ENCODE measurements around the gene POFUT2.

Gene POFUT2

DNA sequence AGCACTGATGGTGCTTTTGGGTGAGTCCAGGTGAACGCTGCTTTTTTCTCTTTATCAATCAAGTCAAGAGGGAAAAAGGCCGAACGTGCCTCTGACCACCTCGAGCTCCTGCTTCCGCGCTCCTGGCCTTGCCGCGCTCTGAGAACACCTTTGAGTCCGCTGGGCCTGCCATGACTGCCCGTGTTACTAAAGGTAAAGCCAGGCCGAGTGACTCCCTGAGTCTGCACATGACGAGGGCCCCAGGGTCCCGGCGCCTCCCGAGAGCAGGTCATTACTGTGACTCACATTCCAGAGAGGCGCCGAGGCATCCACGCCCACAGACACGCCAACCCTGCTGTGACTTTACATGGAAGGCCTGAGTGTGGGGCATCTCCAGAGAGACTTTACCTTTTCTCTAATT is 11.1 kb downstream of the POFUT2 start:
- H3K27me3 ChIP-seq (ENCODE audit: control insufficient read depth, insufficient read depth, low read length), result no peaks in the 10 kb centered on the region
- H3K27ac ChIP-seq (ENCODE audit: low read length), result no peak overlapping the region
- no peak overlapping the region for H3K9ac ChIP-seq (ENCODE audit: low read length)
- H3K4me3 ChIP-seq (ENCODE audit: low read length), result no peak overlapping the region
- peaks cover 65% of the 10 kb centered on the region for H3K36me3 ChIP-seq (ENCODE audit: control insufficient read depth, low read depth, low read length)
- H3K4me1 ChIP-seq (ENCODE audit: control insufficient read depth, low read depth, low read length), result no peaks in the 10 kb centered on the region
- no peaks in the 10 kb centered on the region for H3K9me3 ChIP-seq (ENCODE audit: control insufficient read depth, low read depth, low read length)

DNA sequence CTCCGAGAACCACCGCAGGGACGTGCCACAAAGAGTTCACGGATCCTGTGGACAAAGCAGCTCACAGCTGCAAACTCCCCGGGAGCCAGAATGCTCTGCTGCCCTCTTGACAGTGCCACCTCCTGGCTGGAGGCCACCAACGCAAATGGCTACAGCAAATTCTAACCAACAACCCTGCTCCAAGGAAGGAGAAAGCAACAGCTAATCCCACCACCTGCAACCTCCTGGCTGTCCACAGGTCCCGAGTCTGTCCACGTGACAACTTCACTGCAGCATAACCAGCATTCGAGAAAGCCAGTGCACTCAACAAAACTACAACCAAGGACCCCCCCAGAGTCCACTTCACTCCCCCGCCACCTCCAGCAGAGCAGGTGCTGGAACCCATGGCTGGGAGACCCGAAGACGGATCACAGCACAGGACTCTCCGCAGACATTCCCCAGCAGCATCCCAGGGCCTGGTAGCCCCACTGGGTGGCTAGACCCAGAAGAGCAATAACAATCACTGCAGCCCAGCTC is 17.3 kb downstream of the POFUT2 start:
- no peaks in the 10 kb centered on the region for H3K9me3 ChIP-seq (ENCODE audit: control insufficient read depth, low read depth, low read length)
- no peak overlapping the region for H3K9ac ChIP-seq (ENCODE audit: low read length)
- no peaks in the 10 kb centered on the region for H3K27me3 ChIP-seq (ENCODE audit: control insufficient read depth, insufficient read depth, low read length)
- H3K4me1 ChIP-seq (ENCODE audit: control insufficient read depth, low read depth, low read length), result no peaks in the 10 kb centered on the region
- H3K27ac ChIP-seq (ENCODE audit: low read length), result no peak overlapping the region
- peaks cover 47% of the 10 kb centered on the region for H3K36me3 ChIP-seq (ENCODE audit: control insufficient read depth, low read depth, low read length)
- no peak overlapping the region for H3K4me3 ChIP-seq (ENCODE audit: low read length)

- H3K9me3 ChIP-seq (ENCODE audit: control insufficient read depth, low read depth, low read length), result no peaks in the 10 kb centered on the region
- H3K9ac ChIP-seq (ENCODE audit: low read length), result no peak overlapping the region
- H3K36me3 ChIP-seq (ENCODE audit: control insufficient read depth, low read depth, low read length), result peaks cover 46% of the 10 kb centered on the region
- no peaks in the 10 kb centered on the region for H3K27me3 ChIP-seq (ENCODE audit: control insufficient read depth, insufficient read depth, low read length)
- no peak overlapping the region for H3K27ac ChIP-seq (ENCODE audit: low read length)
- no peak overlapping the region for H3K4me3 ChIP-seq (ENCODE audit: low read length)
- no peaks in the 10 kb centered on the region for H3K4me1 ChIP-seq (ENCODE audit: control insufficient read depth, low read depth, low read length)
These were observed 17.8 kb downstream of the POFUT2 start for GRCh38 chr21:45269861-45270260.

GRCh38 chr21:45267390-45267760 is 20.3 kb downstream of the POFUT2 start:
- H3K27ac ChIP-seq (ENCODE audit: low read length), result no peak overlapping the region
- no peaks in the 10 kb centered on the region for H3K27me3 ChIP-seq (ENCODE audit: control insufficient read depth, insufficient read depth, low read length)
- no peaks in the 10 kb centered on the region for H3K9me3 ChIP-seq (ENCODE audit: control insufficient read depth, low read depth, low read length)
- no peak overlapping the region for H3K4me3 ChIP-seq (ENCODE audit: low read length)
- H3K36me3 ChIP-seq (ENCODE audit: control insufficient read depth, low read depth, low read length), result peaks cover 54% of the 10 kb centered on the region
- no peaks in the 10 kb centered on the region for H3K4me1 ChIP-seq (ENCODE audit: control insufficient read depth, low read depth, low read length)
- H3K9ac ChIP-seq (ENCODE audit: low read length), result no peak overlapping the region

DNA sequence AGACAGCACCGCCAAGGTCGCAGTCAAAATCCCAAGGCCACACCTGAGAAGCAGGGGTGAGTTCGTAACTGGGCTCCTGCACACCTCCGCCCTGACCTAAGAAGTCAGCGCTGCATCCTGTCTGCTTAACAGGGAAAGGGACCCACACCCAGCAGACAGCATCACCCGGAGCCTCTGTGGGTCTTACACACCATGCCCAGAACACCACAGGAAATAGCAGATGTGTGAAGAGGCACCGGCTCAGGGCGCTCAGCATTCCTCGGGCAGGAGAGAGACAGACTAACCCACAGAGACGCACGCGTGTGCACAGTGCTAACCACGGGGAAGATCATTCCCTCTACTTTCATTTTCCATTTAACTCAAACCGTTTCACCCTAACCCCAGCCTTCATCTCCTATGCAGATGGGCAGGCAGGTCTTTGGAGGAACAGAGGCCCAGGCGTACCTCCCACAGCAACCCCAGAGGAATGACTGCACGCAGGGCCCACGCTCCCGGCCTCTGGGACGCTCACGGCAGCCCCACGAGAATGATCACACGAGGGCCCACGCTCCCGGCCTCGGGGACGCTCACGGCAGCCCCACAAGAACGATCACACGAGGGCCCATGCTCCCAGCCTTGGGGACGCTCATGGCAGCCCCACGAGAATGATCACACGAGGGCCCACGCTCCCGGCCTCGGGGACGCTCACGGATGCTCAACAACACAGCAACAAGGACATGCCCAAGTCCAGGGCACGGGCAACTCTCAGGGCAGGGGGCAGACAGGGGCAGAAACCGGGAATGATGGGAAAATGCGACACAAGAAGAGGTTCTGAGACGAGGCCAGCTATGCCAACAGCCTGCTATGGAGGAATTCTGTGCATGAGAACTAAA is 20.9 kb downstream of the POFUT2 start:
- no peak overlapping the region for H3K9ac ChIP-seq (ENCODE audit: low read length)
- H3K4me3 ChIP-seq (ENCODE audit: low read length), result no peak overlapping the region
- H3K9me3 ChIP-seq (ENCODE audit: control insufficient read depth, low read depth, low read length), result no peaks in the 10 kb centered on the region
- H3K4me1 ChIP-seq (ENCODE audit: control insufficient read depth, low read depth, low read length), result no peaks in the 10 kb centered on the region
- no peaks in the 10 kb centered on the region for H3K27me3 ChIP-seq (ENCODE audit: control insufficient read depth, insufficient read depth, low read length)
- H3K27ac ChIP-seq (ENCODE audit: low read length), result no peak overlapping the region
- H3K36me3 ChIP-seq (ENCODE audit: control insufficient read depth, low read depth, low read length), result peaks cover 50% of the 10 kb centered on the region

DNA sequence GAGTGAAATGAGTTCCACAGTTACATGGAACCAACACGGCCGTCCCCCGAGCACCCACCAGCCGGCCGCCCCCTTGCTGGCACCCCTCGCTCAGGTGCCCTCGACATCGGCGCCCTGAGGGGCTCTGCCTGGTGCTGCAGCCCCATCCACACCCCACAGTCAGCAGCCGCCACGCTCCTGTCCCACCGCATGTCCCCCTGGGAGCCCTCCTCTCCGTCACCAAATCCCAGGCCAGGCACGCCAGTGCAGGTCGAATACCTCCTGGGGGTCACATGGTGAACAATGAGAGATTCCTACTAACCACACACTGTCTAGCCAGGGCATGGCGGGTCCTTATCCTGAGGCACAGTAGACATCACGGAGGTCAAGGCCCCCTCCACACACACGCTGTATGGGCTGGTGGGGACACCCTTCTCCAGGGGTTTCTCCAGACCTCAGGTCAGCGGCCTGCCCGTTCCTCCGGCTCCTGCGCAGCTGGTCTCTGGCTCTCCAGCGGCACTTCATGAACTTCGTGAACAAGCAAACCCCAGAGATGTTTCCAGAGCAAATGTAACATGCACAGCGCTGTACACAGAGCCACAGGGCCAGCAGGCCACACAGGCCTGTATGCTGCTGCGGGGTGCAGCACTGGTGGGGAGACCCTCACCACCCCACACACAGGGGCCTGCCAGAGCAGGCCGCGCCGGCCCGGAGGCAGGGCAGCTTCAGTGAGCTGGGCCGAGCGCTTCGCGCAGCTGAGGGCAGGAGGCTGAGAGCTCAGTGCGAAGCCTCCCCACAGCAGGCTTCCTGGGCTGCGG is 21.8 kb downstream of the POFUT2 start:
- Histone ChIP-seq H3K27me3 (ENCODE audit: control insufficient read depth, insufficient read depth, low read length) (no peaks in the 10 kb centered on the region), H3K9me3 (ENCODE audit: control insufficient read depth, low read depth, low read length) (no peaks in the 10 kb centered on the region), H3K9ac (ENCODE audit: low read length) (no peak overlapping the region), H3K4me1 (ENCODE audit: control insufficient read depth, low read depth, low read length) (no peaks in the 10 kb centered on the region), H3K36me3 (ENCODE audit: control insufficient read depth, low read depth, low read length) (peaks cover 49% of the 10 kb centered on the region), H3K27ac (ENCODE audit: low read length) (no peak overlapping the region), H3K4me3 (ENCODE audit: low read length) (no peak overlapping the region)

- Histone ChIP-seq H3K9me3 (ENCODE audit: control insufficient read depth, low read depth, low read length) (no peaks in the 10 kb centered on the region), H3K27me3 (ENCODE audit: control insufficient read depth, insufficient read depth, low read length) (no peaks in the 10 kb centered on the region), H3K9ac (ENCODE audit: low read length) (no peak overlapping the region), H3K4me1 (ENCODE audit: control insufficient read depth, low read depth, low read length) (no peaks in the 10 kb centered on the region), H3K36me3 (ENCODE audit: control insufficient read depth, low read depth, low read length) (peaks cover 48% of the 10 kb centered on the region), H3K27ac (ENCODE audit: low read length) (no peak overlapping the region), H3K4me3 (ENCODE audit: low read length) (no peak overlapping the region)
These were observed 22.7 kb downstream of the POFUT2 start for GRCh38 chr21:45264912-45265515.

GRCh38 chr21:45264146-45264911 is 23.4 kb downstream of the POFUT2 start:
- no peaks in the 10 kb centered on the region for H3K9me3 ChIP-seq (ENCODE audit: control insufficient read depth, low read depth, low read length)
- no peak overlapping the region for H3K9ac ChIP-seq (ENCODE audit: low read length)
- peaks cover 43% of the 10 kb centered on the region for H3K36me3 ChIP-seq (ENCODE audit: control insufficient read depth, low read depth, low read length)
- H3K27me3 ChIP-seq (ENCODE audit: control insufficient read depth, insufficient read depth, low read length), result no peaks in the 10 kb centered on the region
- H3K4me3 ChIP-seq (ENCODE audit: low read length), result no peak overlapping the region
- no peak overlapping the region for H3K27ac ChIP-seq (ENCODE audit: low read length)
- H3K4me1 ChIP-seq (ENCODE audit: control insufficient read depth, low read depth, low read length), result no peaks in the 10 kb centered on the region

DNA sequence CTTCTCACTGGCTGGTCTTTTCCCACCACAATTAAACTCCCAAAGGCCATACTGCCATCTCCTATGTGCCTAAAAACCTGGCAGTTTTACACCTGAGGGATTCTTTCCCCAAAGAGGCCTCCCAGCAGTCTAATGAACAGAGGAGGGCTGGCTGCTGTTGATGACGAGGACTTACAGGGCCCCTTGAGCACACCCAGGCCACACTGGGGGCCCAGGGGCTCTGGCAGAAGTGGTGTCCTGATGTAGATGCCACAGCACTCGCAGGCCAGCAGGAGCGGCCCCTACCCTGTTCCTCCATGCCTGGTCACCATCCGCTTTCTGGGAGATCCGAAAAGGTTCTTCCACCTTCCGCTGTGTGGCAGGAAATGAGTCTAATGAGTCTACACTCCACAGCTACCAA is 24.2 kb downstream of the POFUT2 start:
- no peak overlapping the region for H3K9ac ChIP-seq (ENCODE audit: low read length)
- H3K4me3 ChIP-seq (ENCODE audit: low read length), result no peak overlapping the region
- H3K27ac ChIP-seq (ENCODE audit: low read length), result no peak overlapping the region
- peaks cover 43% of the 10 kb centered on the region for H3K36me3 ChIP-seq (ENCODE audit: control insufficient read depth, low read depth, low read length)
- H3K9me3 ChIP-seq (ENCODE audit: control insufficient read depth, low read depth, low read length), result no peaks in the 10 kb centered on the region
- H3K4me1 ChIP-seq (ENCODE audit: control insufficient read depth, low read depth, low read length), result no peaks in the 10 kb centered on the region
- H3K27me3 ChIP-seq (ENCODE audit: control insufficient read depth, insufficient read depth, low read length), result no peaks in the 10 kb centered on the region

GRCh38 chr21:45262616-45263015 is 25.1 kb downstream of the POFUT2 start:
- no peak overlapping the region for H3K27ac ChIP-seq (ENCODE audit: low read length)
- no peak overlapping the region for H3K9ac ChIP-seq (ENCODE audit: low read length)
- no peaks in the 10 kb centered on the region for H3K9me3 ChIP-seq (ENCODE audit: control insufficient read depth, low read depth, low read length)
- no peak overlapping the region for H3K4me3 ChIP-seq (ENCODE audit: low read length)
- H3K27me3 ChIP-seq (ENCODE audit: control insufficient read depth, insufficient read depth, low read length), result no peaks in the 10 kb centered on the region
- no peaks in the 10 kb centered on the region for H3K4me1 ChIP-seq (ENCODE audit: control insufficient read depth, low read depth, low read length)
- peaks cover 40% of the 10 kb centered on the region for H3K36me3 ChIP-seq (ENCODE audit: control insufficient read depth, low read depth, low read length)

GRCh38 chr21:45262041-45262581 is 25.6 kb downstream of the POFUT2 start:
- Histone ChIP-seq H3K9ac (ENCODE audit: low read length) (no peak overlapping the region), H3K36me3 (ENCODE audit: control insufficient read depth, low read depth, low read length) (peaks cover 35% of the 10 kb centered on the region), H3K27me3 (ENCODE audit: control insufficient read depth, insufficient read depth, low read length) (no peaks in the 10 kb centered on the region), H3K27ac (ENCODE audit: low read length) (no peak overlapping the region), H3K4me1 (ENCODE audit: control insufficient read depth, low read depth, low read length) (no peaks in the 10 kb centered on the region), H3K9me3 (ENCODE audit: control insufficient read depth, low read depth, low read length) (no peaks in the 10 kb centered on the region), H3K4me3 (ENCODE audit: low read length) (no peak overlapping the region)

Measured in iPS-18a (cell line).